ENCODE measurements around the gene EFNB2.

GRCh38 chr13:106484537-106485193 is 50.8 kb downstream of the EFNB2 start:
- no peak for TF ChIP-seq EZH2 (IDR thresholded peaks at IDR 0.05; ENCODE audit: borderline replicate concordance, low read depth, low read length, poor library complexity, severe bottlenecking)
- no peak for TF ChIP-seq CTCF (conservative IDR thresholded peaks at IDR 0.05; ENCODE audit: low read depth, low read length)
